ENCODE data around the gene METTL25.

Gene METTL25

GRCh38 chr12:82473111-82473754 is 114.9 kb downstream of the METTL25 start:
- no peak for DNase-seq

GRCh38 chr12:82474181-82474797 is 116.0 kb downstream of the METTL25 start:
- no peak for DNase-seq

- DNase-seq = no peak
Measured at GRCh38 chr12:82474798-82475184, 116.5 kb downstream of the METTL25 start.

- no peak for DNase-seq
Measured at GRCh38 chr12:82475211-82475610, 116.9 kb downstream of the METTL25 start.

GRCh38 chr12:82476511-82476910 is 118.2 kb downstream of the METTL25 start:
- DNase-seq = no peak

GRCh38 chr12:82479511-82479910 is 121.2 kb downstream of the METTL25 start:
- DNase-seq = no peak

- DNase-seq = no peak
Measured at GRCh38 chr12:82480606-82481005, 122.3 kb downstream of the METTL25 start.

- no peak for DNase-seq
Measured at GRCh38 chr12:82481954-82482353, 123.6 kb downstream of the METTL25 start.

GRCh38 chr12:82486524-82487235 is 128.4 kb downstream of the METTL25 start:
- DNase-seq = no peak

- no peak for DNase-seq
Measured at GRCh38 chr12:82504409-82504808, 146.1 kb downstream of the METTL25 start.

- DNase-seq = no peak
Measured at GRCh38 chr12:82505150-82505549, 146.8 kb downstream of the METTL25 start.

GRCh38 chr12:82507686-82508085 is 149.4 kb downstream of the METTL25 start:
- DNase-seq = no peak

- DNase-seq = no peak
Measured at GRCh38 chr12:82510386-82510785, 152.1 kb downstream of the METTL25 start.

- no peak for DNase-seq
Measured at GRCh38 chr12:82514880-82515279, 156.6 kb downstream of the METTL25 start.

- DNase-seq = no peak
Measured at GRCh38 chr12:82515652-82516051, 157.3 kb downstream of the METTL25 start.

GRCh38 chr12:82517027-82517426 is 158.7 kb downstream of the METTL25 start:
- peak; percentile 13 for DNase-seq

GRCh38 chr12:82517808-82518207 is 159.5 kb downstream of the METTL25 start:
- DNase-seq = peak; percentile 62

GRCh38 chr12:82519510-82519909 is 161.2 kb downstream of the METTL25 start:
- DNase-seq = no peak

- DNase-seq = no peak
Measured at GRCh38 chr12:82522285-82522684, 164.0 kb downstream of the METTL25 start.

- DNase-seq = no peak
Measured at GRCh38 chr12:82522762-82523161, 164.4 kb downstream of the METTL25 start.

- no peak for DNase-seq
Measured at GRCh38 chr12:82523996-82524395, 165.7 kb downstream of the METTL25 start.

- no peak for DNase-seq
Measured at GRCh38 chr12:82524641-82525040, 166.3 kb downstream of the METTL25 start.

- no peak for DNase-seq
Measured at GRCh38 chr12:82525616-82526015, 167.3 kb downstream of the METTL25 start.

GRCh38 chr12:82527165-82527780 is 168.9 kb downstream of the METTL25 start:
- DNase-seq = peak; percentile 78

Data from NCI-H510A treated with DMSO at 0.1 percent for 48 hours (cell line).